Measurements from ENCODE around the gene EFNB2. TPM values are rescaled to one million over a fixed set of nuclear protein-coding genes. Genes with fewer than 3 reads are reported as not detected.

EFNB2 gene
- total RNA-seq, 2 experiments from 2014 or later, result 0.11 to 0.20 TPM

DNA sequence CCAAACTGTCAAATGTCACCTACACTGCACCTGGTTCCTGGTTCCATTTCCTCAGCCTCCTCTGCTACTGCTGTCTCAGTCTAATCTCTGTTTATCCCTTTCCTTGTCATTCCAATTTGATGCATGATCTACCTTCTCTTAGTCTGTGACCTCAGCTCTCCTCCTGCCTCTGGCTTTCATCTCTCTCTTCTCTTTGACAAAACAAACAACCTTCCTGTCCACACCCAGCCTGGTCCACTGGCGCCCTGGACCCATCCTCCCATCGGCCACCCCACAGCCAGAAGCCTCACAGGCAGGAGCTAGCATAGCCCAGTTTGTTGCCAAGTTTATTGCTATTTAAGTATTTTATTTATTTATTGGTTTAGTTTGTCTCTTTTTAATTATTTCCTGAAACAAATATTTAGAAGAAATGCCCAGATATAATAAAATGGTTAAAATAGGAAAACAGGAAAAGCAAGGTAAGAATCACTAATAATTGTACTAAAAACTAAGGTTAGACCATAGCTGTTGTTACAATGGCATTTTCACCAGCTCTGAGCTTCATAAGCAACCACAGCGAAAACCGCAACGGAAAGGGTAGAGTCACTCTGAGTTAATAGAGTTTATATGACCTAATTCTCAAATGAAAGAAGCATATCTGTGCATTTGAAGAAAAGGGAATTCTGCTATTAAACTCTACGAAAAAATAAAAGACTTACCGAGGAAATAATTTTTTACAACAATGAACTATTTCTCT, 68.6 kb downstream of the EFNB2 start:
- H3K27me3 Mint-ChIP-seq, result peaks cover 5% of the 10 kb centered on the region
- ATAC-seq, result no peak
- intact Hi-C loops (cut with micrococcal nuclease), result no loop called here
- POLR2A ChIA-PET, result no interaction called here
- no peaks in the 10 kb centered on the region for H3K9me3 Mint-ChIP-seq
- H3K36me3 Mint-ChIP-seq (ENCODE audit: low read depth), result no peaks in the 10 kb centered on the region
- no peak overlapping the region for H3K27ac Mint-ChIP-seq
- DNase-seq, result no peak
- TF ChIP-seq, protein P1, sequence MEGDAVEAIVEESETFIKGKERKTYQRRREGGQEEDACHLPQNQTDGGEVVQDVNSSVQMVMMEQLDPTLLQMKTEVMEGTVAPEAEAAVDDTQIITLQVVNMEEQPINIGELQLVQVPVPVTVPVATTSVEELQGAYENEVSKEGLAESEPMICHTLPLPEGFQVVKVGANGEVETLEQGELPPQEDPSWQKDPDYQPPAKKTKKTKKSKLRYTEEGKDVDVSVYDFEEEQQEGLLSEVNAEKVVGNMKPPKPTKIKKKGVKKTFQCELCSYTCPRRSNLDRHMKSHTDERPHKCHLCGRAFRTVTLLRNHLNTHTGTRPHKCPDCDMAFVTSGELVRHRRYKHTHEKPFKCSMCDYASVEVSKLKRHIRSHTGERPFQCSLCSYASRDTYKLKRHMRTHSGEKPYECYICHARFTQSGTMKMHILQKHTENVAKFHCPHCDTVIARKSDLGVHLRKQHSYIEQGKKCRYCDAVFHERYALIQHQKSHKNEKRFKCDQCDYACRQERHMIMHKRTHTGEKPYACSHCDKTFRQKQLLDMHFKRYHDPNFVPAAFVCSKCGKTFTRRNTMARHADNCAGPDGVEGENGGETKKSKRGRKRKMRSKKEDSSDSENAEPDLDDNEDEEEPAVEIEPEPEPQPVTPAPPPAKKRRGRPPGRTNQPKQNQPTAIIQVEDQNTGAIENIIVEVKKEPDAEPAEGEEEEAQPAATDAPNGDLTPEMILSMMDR (IDR thresholded peaks at IDR 0.05), result no peak
- CTCF ChIA-PET, result no interaction called here
- no peak overlapping the region for H3K4me3 Mint-ChIP-seq
- H3K4me1 Mint-ChIP-seq (ENCODE audit: low read depth), result no peaks in the 10 kb centered on the region

DNA sequence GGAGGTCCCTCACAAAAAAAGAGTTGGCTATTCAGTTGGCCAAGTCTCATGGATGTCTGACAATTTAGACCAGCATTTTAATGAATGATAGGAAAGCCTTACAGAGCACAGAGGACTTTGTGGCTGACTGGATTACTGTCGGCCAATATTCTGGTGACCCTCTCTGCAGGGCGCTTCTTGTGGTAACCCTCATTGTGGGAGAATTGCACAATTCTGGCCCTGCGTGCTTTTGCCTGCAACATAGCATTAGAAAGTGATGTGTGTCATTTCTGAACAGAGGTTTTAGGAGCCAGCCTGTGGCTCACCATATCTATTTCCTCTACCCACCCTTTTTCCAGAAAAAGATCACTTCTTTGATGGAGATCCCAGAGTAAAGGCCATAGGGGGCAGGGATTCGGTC, 71.4 kb downstream of the EFNB2 start:
- ATAC-seq (no peak), DNase-seq (no peak)
- TF ChIP-seq, protein P1 (IDR thresholded peaks at IDR 0.05), result no peak
- ChIA-PET POLR2A (no interaction called here), CTCF (no interaction called here)
- H3K4me1 Mint-ChIP-seq (ENCODE audit: low read depth), result no peaks in the 10 kb centered on the region
- no peaks in the 10 kb centered on the region for H3K36me3 Mint-ChIP-seq (ENCODE audit: low read depth)
- intact Hi-C loops (cut with micrococcal nuclease), result no loop called here
- no peaks in the 10 kb centered on the region for H3K9me3 Mint-ChIP-seq
- no peak overlapping the region for H3K27ac Mint-ChIP-seq
- H3K27me3 Mint-ChIP-seq, result peaks cover 5% of the 10 kb centered on the region
- no peak overlapping the region for H3K4me3 Mint-ChIP-seq

DNA sequence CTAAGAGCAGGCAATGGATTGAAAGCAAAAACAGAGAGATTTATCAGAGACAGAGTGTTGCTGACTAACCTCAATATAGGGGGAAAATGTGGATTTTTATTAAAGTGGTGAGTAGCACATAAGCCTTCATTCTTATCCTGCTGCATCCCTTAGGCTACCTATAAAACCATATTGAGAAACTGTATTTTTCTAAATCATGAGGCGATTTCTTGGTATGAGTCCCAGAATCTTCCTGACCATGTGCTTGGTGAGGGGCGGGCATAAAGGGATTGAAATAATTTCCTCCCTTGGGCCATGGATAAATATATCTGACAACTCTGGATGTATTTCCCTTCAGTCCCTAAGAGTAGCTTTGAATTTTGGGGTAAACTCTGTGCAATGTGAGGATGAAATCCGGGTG, 72.8 kb downstream of the EFNB2 start:
- TF ChIP-seq, protein P1 (IDR thresholded peaks at IDR 0.05), result no peak
- DNase-seq, result no peak
- Mint-ChIP-seq H3K36me3 (ENCODE audit: low read depth) (no peaks in the 10 kb centered on the region), H3K4me1 (ENCODE audit: low read depth) (no peaks in the 10 kb centered on the region), H3K9me3 (no peaks in the 10 kb centered on the region), H3K4me3 (no peak overlapping the region), H3K27ac (no peak overlapping the region), H3K27me3 (peaks cover 6% of the 10 kb centered on the region)
- intact Hi-C loops (cut with micrococcal nuclease), result no loop called here
- no peak for ATAC-seq
- POLR2A ChIA-PET, result no interaction called here
- CTCF ChIA-PET, result no interaction called here

DNA sequence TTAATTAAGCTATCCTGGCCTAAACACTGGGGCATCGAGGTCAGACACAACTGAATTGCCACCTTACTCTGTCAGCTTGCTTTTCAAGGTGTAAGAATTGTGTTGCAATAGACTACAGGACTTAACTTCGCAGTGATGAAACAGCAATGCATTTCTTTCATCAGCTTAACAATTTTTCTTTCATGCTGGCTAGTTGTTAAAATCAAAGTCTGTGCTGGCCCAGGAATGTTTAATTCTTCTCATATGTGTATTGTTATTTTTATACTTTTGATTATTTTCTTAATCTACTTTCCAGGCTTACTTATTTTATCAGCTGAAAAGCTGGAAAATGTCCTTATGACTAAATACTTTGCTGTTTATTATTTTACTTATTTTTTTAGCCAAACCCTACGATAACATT, 79.7 kb downstream of the EFNB2 start:
- no peak overlapping the region for H3K27ac Mint-ChIP-seq
- ATAC-seq (no peak), DNase-seq (no peak)
- ChIA-PET CTCF (no interaction called here), POLR2A (no interaction called here)
- TF ChIP-seq, protein P1 (IDR thresholded peaks at IDR 0.05), result no peak
- no peaks in the 10 kb centered on the region for H3K9me3 Mint-ChIP-seq
- intact Hi-C loops (cut with micrococcal nuclease), result no loop called here
- no peaks in the 10 kb centered on the region for H3K4me1 Mint-ChIP-seq (ENCODE audit: low read depth)
- H3K36me3 Mint-ChIP-seq (ENCODE audit: low read depth), result no peaks in the 10 kb centered on the region
- H3K4me3 Mint-ChIP-seq, result no peak overlapping the region
- H3K27me3 Mint-ChIP-seq, result peaks cover 11% of the 10 kb centered on the region

GRCh38 chr13:106455190-106455589, 80.3 kb downstream of the EFNB2 start:
- no peaks in the 10 kb centered on the region for H3K9me3 Mint-ChIP-seq
- ChIA-PET POLR2A (no interaction called here), CTCF (no interaction called here)
- H3K27me3 Mint-ChIP-seq, result peaks cover 11% of the 10 kb centered on the region
- DNase-seq, result no peak
- ATAC-seq, result no peak
- TF ChIP-seq, protein P1 (IDR thresholded peaks at IDR 0.05), result no peak
- no peak overlapping the region for H3K4me3 Mint-ChIP-seq
- no peaks in the 10 kb centered on the region for H3K36me3 Mint-ChIP-seq (ENCODE audit: low read depth)
- no peak overlapping the region for H3K27ac Mint-ChIP-seq
- intact Hi-C loops (cut with micrococcal nuclease), result no loop called here
- H3K4me1 Mint-ChIP-seq (ENCODE audit: low read depth), result no peaks in the 10 kb centered on the region

All from activated CD8-positive, alpha-beta T cell treated with anti-CD3 and anti-CD28 coated beads for 36 hours (primary cell).